Tibial nerve (tissue), 4 donors: ENCODE results near the gene KPNA1. TPM values are rescaled to one million over a fixed set of nuclear protein-coding genes. Genes with fewer than 3 reads are reported as not detected.

Experiments
- DNase-seq, 2 donors: peaks; one replicate each; pipeline ENCODE4 v3.0.0-alpha.2; 2019; ENCODE audit warnings: low spot score in 2 of 2
- H3K27ac ChIP-seq, 4 donors: fragments of 200-600 bp; sonication (generic) in 3 of 4; one replicate each; pipeline ENCODE4 v1.5.1; 2017 to 2019; ENCODE audit warnings: mild to moderate bottlenecking in 1 of 4
- H3K27me3 ChIP-seq, 2 donors: fragments of 200-600 bp; sonication (generic) in 1 of 2; one replicate each; pipeline versions ENCODE4 v1.5.1 to v1.6.0; 2017 to 2019
- H3K36me3 ChIP-seq, 3 donors: fragments of 200-600 bp; sonication (generic); one replicate each; pipeline ENCODE4 v1.5.1; 2018 to 2019
- H3K4me1 ChIP-seq, 4 donors: fragments of 200-600 bp; sonication (generic) in 3 of 4; one replicate each; pipeline ENCODE4 v1.5.1; 2017 to 2019
- H3K4me3 ChIP-seq, 4 donors: fragments of 200-600 bp; sonication (generic) in 3 of 4; one replicate each; pipeline ENCODE4 v1.5.1; 2017 to 2019; ENCODE audit warnings: mild to moderate bottlenecking in 1 of 4, moderate library complexity in 1 of 4
- H3K9me3 ChIP-seq, 4 donors: fragments of 200-600 bp; sonication (generic) in 3 of 4; one replicate each; pipeline ENCODE4 v1.5.1; 2017 to 2019
- EP300 ChIP-seq, 2 donors: sonication (generic); formaldehyde crosslinking; IDR thresholded peaks; one replicate each; pipeline ENCODE4 v1.6.1; 2017; ENCODE audit warnings: antibody characterized with exemption in 2 of 2, mild to moderate bottlenecking in 1 of 2
- POLR2A ChIP-seq, 2 donors: fragments of 450-650 bp; IDR thresholded peaks; one replicate each; pipeline ENCODE4 v1.6.1; 2017; ENCODE audit warnings: antibody characterized with exemption in 2 of 2, mild to moderate bottlenecking in 2 of 2, moderate library complexity in 2 of 2
- WGBS, 2 donors: methylation state at CpG; one replicate each; pipeline ENCODE4 v1.1.5; 2018; 5-methylcytosine and 5-hydroxymethylcytosine counted together
- total RNA-seq, 4 donors: library from RNA; depleted of rRNA; stranded (reverse); fragments of >200 nt; gene quantifications; one replicate each; pipeline ENCODE4 v1.1.0, GENCODE V29; 2016
- TF ChIP-seq, protein P1 (sequence below), 5 experiments: fragments of 200-600 bp in 3 of 5; fragments of 450-650 bp in 2 of 5; sonication (generic) in 3 of 5; IDR thresholded peaks; one replicate each; pipeline ENCODE4 v1.5.1; 2016 to 2019; ENCODE audit warnings: antibody characterized with exemption in 5 of 5, mild to moderate bottlenecking in 3 of 5, moderate library complexity in 2 of 5

The KPNA1 gene
- total RNA-seq, 4 donors from 2014 or later: 36.8 to 46.5 (median 41.8) TPM

DNA sequence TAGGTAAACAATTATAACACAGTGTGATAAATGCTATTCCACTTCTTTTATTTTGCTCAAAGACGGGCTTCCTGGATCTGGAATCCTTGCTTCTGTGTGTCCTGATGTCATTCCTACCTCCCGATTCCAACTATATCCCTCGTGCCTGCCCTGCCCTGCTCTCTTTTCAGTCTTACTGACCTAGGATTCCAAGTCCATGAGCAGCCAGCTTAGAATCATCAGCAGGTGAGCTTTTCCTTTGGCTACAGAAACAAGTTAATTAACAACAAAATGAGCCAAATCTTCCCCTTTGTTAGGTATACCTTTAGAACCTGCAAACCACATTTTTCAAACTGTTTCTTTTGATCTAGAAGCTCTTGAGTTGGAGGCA lies 21.9 kb upstream of the KPNA1 start:
- no peak overlapping the region for H3K27ac ChIP-seq
- no peak overlapping the region for H3K4me3 ChIP-seq
- TF ChIP-seq, protein P1, sequence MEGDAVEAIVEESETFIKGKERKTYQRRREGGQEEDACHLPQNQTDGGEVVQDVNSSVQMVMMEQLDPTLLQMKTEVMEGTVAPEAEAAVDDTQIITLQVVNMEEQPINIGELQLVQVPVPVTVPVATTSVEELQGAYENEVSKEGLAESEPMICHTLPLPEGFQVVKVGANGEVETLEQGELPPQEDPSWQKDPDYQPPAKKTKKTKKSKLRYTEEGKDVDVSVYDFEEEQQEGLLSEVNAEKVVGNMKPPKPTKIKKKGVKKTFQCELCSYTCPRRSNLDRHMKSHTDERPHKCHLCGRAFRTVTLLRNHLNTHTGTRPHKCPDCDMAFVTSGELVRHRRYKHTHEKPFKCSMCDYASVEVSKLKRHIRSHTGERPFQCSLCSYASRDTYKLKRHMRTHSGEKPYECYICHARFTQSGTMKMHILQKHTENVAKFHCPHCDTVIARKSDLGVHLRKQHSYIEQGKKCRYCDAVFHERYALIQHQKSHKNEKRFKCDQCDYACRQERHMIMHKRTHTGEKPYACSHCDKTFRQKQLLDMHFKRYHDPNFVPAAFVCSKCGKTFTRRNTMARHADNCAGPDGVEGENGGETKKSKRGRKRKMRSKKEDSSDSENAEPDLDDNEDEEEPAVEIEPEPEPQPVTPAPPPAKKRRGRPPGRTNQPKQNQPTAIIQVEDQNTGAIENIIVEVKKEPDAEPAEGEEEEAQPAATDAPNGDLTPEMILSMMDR (IDR thresholded peaks at IDR 0.05): no peak
- TF ChIP-seq POLR2A (IDR thresholded peaks at IDR 0.05) (no peak), EP300 (IDR thresholded peaks at IDR 0.05) (no peak)
- no peak for DNase-seq
- 58% methylated on average over 3 of the region's 3 CpGs for WGBS, 2 donors
- peaks cover 0 to 93% (median 7%) of the 10 kb centered on the region in 3 donors for H3K36me3 ChIP-seq
- H3K9me3 ChIP-seq: no peaks in the 10 kb centered on the region
- H3K4me1 ChIP-seq: no peaks in the 10 kb centered on the region
- no peaks in the 10 kb centered on the region for H3K27me3 ChIP-seq

DNA sequence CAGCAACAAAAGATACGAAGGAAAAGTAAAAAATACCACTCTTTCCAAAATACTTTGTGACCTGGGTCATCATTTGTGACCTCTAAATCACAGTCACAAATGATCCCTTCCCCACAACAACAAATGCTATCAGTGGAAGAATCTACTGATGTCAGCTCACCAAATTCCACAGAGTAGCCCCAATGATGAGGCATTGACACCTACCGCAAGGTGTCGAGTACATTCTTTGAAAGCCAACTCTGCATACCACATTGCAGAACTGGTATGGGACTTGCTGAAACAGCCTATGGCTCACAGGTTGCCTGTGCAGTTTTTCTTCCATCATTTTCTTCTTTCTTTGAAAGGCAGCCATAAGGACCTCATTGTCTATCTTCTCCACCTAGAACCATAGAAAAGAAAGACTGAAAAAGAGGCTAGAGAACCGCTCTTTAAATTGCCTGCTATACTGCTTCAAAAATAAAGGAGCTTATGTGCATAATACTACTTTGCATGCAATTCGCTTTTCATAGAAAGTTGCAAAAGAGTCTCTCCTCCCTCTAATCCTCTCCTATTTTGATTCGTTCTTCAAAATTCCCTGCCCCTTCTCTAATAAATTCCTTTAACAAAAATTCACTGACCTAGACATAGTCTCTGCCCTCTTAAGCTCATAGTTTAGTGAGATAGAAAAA lies 21.4 kb upstream of the KPNA1 start:
- H3K36me3 ChIP-seq: peaks cover 0 to 93% (median 7%) of the 10 kb centered on the region in 3 donors

DNA sequence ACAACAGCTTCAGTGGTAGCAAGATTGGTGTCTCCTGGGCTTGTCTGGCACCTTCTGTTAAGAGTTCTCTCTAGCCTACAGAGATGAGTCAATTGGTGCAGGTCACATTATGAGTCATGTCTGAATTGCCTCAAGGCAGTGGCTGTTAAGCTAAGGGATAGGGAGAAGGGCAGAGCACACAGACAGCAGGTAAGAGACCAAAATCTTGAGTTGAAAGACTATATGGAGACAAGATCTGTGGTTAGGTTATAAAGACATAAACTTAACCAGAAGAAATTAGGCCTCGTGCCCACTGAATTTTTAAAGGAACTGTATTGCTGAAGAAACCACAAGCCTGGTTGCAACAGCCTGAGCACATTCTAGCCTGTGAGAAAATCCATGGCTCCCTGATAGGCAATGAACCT lies 19.2 kb upstream of the KPNA1 start:
- H3K4me3 ChIP-seq: no peak overlapping the region
- no peaks in the 10 kb centered on the region for H3K9me3 ChIP-seq
- H3K4me1 ChIP-seq: no peaks in the 10 kb centered on the region
- H3K36me3 ChIP-seq: peaks cover 0 to 91% (median 7%) of the 10 kb centered on the region in 3 donors
- no peak overlapping the region for H3K27ac ChIP-seq
- 60 to 78% methylated on average over 1 of the region's 1 CpG for WGBS, 2 donors
- no peak for DNase-seq
- TF ChIP-seq EP300 (IDR thresholded peaks at IDR 0.05) (no peak), POLR2A (IDR thresholded peaks at IDR 0.05) (no peak)
- TF ChIP-seq, protein P1 (IDR thresholded peaks at IDR 0.05): no peak
- H3K27me3 ChIP-seq: no peaks in the 10 kb centered on the region

More for the DNA sequence above, 21.4 kb upstream of the KPNA1 start:
- no peaks in the 10 kb centered on the region for H3K27me3 ChIP-seq
- no peak overlapping the region for H3K27ac ChIP-seq
- no peaks in the 10 kb centered on the region for H3K9me3 ChIP-seq
- H3K4me1 ChIP-seq: no peaks in the 10 kb centered on the region
- WGBS, 2 donors: 75 to 77% methylated on average over 6 of the region's 6 CpGs
- H3K4me3 ChIP-seq: no peak overlapping the region
- TF ChIP-seq, protein P1 (IDR thresholded peaks at IDR 0.05): no peak
- TF ChIP-seq EP300 (IDR thresholded peaks at IDR 0.05) (no peak), POLR2A (IDR thresholded peaks at IDR 0.05) (no peak)
- DNase-seq: no peak

DNA sequence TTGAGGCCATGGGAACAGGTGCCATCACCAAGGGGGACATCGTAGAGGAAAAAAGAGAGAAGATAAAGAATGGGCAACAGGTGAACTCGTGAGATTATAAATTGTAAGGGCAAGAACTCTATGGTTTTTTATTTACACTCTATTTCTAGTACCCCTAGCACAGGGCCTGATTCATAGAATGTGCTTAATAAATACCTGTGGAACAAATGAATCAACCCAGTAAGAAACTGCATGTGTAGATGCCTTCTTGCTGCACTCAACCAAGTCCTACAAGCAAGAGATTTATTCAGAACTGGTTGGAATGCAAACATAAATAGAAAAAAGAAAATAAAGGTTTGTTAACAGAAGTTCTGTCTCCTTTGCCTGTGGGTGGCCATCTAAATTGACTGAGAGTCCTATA lies 18.7 kb upstream of the KPNA1 start:
- DNase-seq: no peak
- H3K27ac ChIP-seq: no peak overlapping the region
- no peaks in the 10 kb centered on the region for H3K27me3 ChIP-seq
- H3K4me1 ChIP-seq: no peaks in the 10 kb centered on the region
- no peak overlapping the region for H3K4me3 ChIP-seq
- no peaks in the 10 kb centered on the region for H3K9me3 ChIP-seq
- peaks cover 0 to 94% (median 7%) of the 10 kb centered on the region in 3 donors for H3K36me3 ChIP-seq
- TF ChIP-seq EP300 (IDR thresholded peaks at IDR 0.05) (no peak), POLR2A (IDR thresholded peaks at IDR 0.05) (no peak)
- TF ChIP-seq, protein P1 (IDR thresholded peaks at IDR 0.05): no peak
- WGBS, 2 donors: 87 to 92% methylated on average over 2 of the region's 2 CpGs

DNA sequence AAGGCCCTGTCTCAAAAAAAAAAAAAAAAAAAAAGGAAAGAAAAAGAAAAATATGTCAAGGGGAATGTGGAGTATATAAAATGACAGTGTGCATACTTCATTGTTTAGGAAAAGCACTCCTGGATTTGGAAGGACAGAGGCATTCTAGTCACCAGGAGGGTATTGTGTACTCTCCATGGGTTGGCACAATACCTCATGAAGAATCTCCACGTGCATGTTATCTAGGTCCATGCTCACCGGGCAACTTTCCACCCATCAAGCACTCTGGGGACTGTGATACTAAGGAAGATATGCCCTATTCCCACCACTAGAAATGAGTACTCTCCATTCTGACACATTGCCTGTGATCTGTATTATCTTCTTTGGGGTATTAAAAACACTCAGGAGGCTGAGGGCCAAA lies 15.4 kb upstream of the KPNA1 start:
- Histone ChIP-seq H3K4me3 (no peak overlapping the region), H3K27ac (no peak overlapping the region), H3K36me3 (peaks cover 0 to 89% (median 7%) of the 10 kb centered on the region in 3 donors), H3K9me3 (no peaks in the 10 kb centered on the region), H3K4me1 (no peaks in the 10 kb centered on the region), H3K27me3 (no peaks in the 10 kb centered on the region)
- 82 to 83% methylated on average over 2 of the region's 2 CpGs for WGBS, 2 donors
- TF ChIP-seq POLR2A (IDR thresholded peaks at IDR 0.05) (no peak), EP300 (IDR thresholded peaks at IDR 0.05) (no peak)
- TF ChIP-seq, protein P1 (IDR thresholded peaks at IDR 0.05): no peak
- no peak for DNase-seq
